Nephron progenitor cell (in vitro differentiated cells): ENCODE measurements around the gene DBH.

Source experiments
- DNase-seq: peaks from one replicate; pipeline ENCODE4 v3.0.0; 2021
- H3K27ac Mint-ChIP-seq: 2 replicates; pipeline ENCODE4 v1.8.0; 2021; ENCODE audit warnings: mild to moderate bottlenecking, moderate library complexity, mixed read lengths
- H3K27me3 Mint-ChIP-seq: 2 replicates; pipeline ENCODE4 v1.8.0; 2021; ENCODE audit warnings: mild to moderate bottlenecking, low read depth, mixed read lengths; ENCODE audit not compliant: poor library complexity
- H3K36me3 Mint-ChIP-seq: 2 replicates; pipeline ENCODE4 v1.8.0; 2021; ENCODE audit warnings: low read depth, mixed read lengths
- H3K4me1 Mint-ChIP-seq: 2 replicates; pipeline ENCODE4 v1.8.0; 2021; ENCODE audit warnings: mixed read lengths
- H3K4me3 Mint-ChIP-seq: 2 replicates; pipeline ENCODE4 v1.8.0; 2021; ENCODE audit warnings: mild to moderate bottlenecking, moderate library complexity, mixed read lengths
- H3K9me3 Mint-ChIP-seq: 2 replicates; pipeline ENCODE4 v1.8.0; 2021; ENCODE audit warnings: mild to moderate bottlenecking, moderate library complexity, mixed read lengths
- TF ChIP-seq, protein P1 (sequence below): fragments of 200-600 bp; sonication (generic); IDR thresholded peaks from 2 replicates; pipeline ENCODE4 v1.5.0; 2021; ENCODE audit warnings: antibody characterized with exemption

DBH gene

GRCh38 chr9:133664173-133665050 lies 28.2 kb downstream of the DBH start:
- no peak for DNase-seq
- TF ChIP-seq, protein P1, sequence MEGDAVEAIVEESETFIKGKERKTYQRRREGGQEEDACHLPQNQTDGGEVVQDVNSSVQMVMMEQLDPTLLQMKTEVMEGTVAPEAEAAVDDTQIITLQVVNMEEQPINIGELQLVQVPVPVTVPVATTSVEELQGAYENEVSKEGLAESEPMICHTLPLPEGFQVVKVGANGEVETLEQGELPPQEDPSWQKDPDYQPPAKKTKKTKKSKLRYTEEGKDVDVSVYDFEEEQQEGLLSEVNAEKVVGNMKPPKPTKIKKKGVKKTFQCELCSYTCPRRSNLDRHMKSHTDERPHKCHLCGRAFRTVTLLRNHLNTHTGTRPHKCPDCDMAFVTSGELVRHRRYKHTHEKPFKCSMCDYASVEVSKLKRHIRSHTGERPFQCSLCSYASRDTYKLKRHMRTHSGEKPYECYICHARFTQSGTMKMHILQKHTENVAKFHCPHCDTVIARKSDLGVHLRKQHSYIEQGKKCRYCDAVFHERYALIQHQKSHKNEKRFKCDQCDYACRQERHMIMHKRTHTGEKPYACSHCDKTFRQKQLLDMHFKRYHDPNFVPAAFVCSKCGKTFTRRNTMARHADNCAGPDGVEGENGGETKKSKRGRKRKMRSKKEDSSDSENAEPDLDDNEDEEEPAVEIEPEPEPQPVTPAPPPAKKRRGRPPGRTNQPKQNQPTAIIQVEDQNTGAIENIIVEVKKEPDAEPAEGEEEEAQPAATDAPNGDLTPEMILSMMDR, result no peak
- Mint-ChIP-seq H3K4me1 (peaks cover 8% of the 10 kb centered on the region), H3K4me3 (no peak overlapping the region), H3K27ac (no peak overlapping the region), H3K36me3 (no peaks in the 10 kb centered on the region), H3K27me3 (peaks cover 21% of the 10 kb centered on the region), H3K9me3 (no peaks in the 10 kb centered on the region)

GRCh38 chr9:133665096-133665495 lies 28.9 kb downstream of the DBH start:
- no peak for DNase-seq
- no peaks in the 10 kb centered on the region for H3K9me3 Mint-ChIP-seq
- peaks cover 1% of the 10 kb centered on the region for H3K4me1 Mint-ChIP-seq
- no peaks in the 10 kb centered on the region for H3K36me3 Mint-ChIP-seq
- H3K4me3 Mint-ChIP-seq, result no peak overlapping the region
- H3K27ac Mint-ChIP-seq, result no peak overlapping the region
- peaks cover 19% of the 10 kb centered on the region for H3K27me3 Mint-ChIP-seq
- TF ChIP-seq, protein P1, result no peak

DNA sequence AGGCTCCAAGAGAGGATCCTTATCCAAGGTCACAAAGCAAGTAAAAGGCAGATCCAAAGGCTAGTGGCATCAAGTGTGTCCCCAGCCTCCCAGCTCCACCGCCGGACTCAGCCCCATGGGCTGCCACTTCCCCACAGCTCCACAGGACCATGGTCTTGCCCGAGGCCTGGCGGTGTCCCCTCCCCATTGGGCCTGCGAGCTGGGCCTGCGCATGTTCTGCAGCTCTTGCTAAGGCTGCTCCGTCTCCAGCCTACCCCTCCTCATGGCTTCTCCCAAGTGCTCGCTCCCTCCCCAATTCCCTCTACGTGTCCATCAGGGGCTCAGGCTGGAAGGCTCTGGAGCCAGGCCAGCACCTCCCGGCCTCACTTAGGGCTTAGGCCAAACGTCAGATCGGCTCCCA lies 29.4 kb downstream of the DBH start:
- H3K4me3 Mint-ChIP-seq, result no peak overlapping the region

GRCh38 chr9:133666387-133666786 lies 30.2 kb downstream of the DBH start:
- H3K27me3 Mint-ChIP-seq, result peaks cover 19% of the 10 kb centered on the region
- no peaks in the 10 kb centered on the region for H3K4me1 Mint-ChIP-seq

More for the DNA sequence above, 29.4 kb downstream of the DBH start:
- Mint-ChIP-seq H3K36me3 (no peaks in the 10 kb centered on the region), H3K27ac (no peak overlapping the region), H3K4me1 (no peaks in the 10 kb centered on the region), H3K27me3 (peaks cover 17% of the 10 kb centered on the region), H3K9me3 (no peaks in the 10 kb centered on the region)
- DNase-seq, result no peak
- TF ChIP-seq, protein P1, result no peak

DNA sequence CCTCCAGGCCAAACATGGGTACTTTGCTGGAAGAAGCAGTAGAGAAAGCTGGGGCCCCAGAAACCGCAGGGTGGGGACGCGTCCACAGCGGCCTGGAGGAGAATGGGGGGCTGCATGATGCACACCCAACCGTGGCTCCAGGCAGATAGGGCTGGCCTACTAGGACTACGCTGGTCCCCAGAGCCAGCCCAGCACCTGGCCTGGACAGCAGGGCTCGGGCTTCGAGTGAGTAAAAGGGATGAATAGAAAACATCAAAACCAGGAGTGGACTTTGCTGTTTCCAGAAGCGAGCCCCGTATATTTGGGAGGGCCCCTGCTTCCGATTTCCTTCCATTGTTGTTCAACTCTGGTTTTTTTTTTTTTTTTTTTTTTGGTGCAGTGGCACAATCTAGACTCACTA lies 30.7 kb downstream of the DBH start:
- Mint-ChIP-seq H3K27me3 (peaks cover 18% of the 10 kb centered on the region), H3K4me1 (peaks cover under 1% of the 10 kb centered on the region), H3K27ac (no peak overlapping the region), H3K4me3 (no peak overlapping the region), H3K36me3 (peaks cover under 1% of the 10 kb centered on the region), H3K9me3 (no peaks in the 10 kb centered on the region)
- TF ChIP-seq, protein P1, result no peak
- no peak for DNase-seq

More at GRCh38 chr9:133666387-133666786, 30.2 kb downstream of the DBH start:
- DNase-seq, result no peak
- Mint-ChIP-seq H3K9me3 (no peaks in the 10 kb centered on the region), H3K4me3 (no peak overlapping the region), H3K36me3 (no peaks in the 10 kb centered on the region), H3K27ac (no peak overlapping the region)
- TF ChIP-seq, protein P1, result no peak
